K562 (cell line): ENCODE results near the gene TM9SF4. TPM values are rescaled to one million over a fixed set of nuclear protein-coding genes. Genes with fewer than 3 reads are reported as not detected.

Experiments used
- ATAC-seq: fragments of 200-7000 bp; cut with Tn5 transposase; 3 replicates; pipeline ENCODE4 v1.9.1; 2020; ENCODE audit warnings: moderate library complexity
- BruUV-seq: library from RNA; stranded (reverse); fragments of 400-500 nt; replicated peaks from 2 replicates; lab custom pipeline; 2021; lab: Mats Ljungman, UMichigan
- CTCF ChIA-PET: fragments of 300-600 bp; formaldehyde crosslinking; extraction: SDS; loops from one replicate; lab custom pipeline; 2021; ENCODE audit warnings: low intra/inter-chr PET ratio; lab: Yijun Ruan, JAX
- POLR2A ChIA-PET: fragments of 300-600, 350-650 bp; sonication (Branson Sonifier 250); formaldehyde crosslinking; extraction: SDS; loops from one replicate; lab custom pipeline; 2021; ENCODE audit warnings: antibody characterized with exemption, inconsistent platforms; lab: Yijun Ruan, JAX
- DNase-seq, 4 experiments: peaks; one replicate each; pipeline versions ENCODE4 v3.0.0 to v3.0.0-alpha.2; 2011 to 2018; ENCODE audit warnings: low spot score in 3 of 4, mixed read lengths in 3 of 4; ENCODE audit errors: extremely low read depth in 1 of 4
- FAIRE-seq: peaks from 2 replicates; lab custom pipeline; 2011; peaks lifted over from hg19 to GRCh38; lab: Jason Lieb, UNC
- H2AFZ ChIP-seq: 2 replicates; pipeline ENCODE4 v1.6.0; 2011; ENCODE audit warnings: low read depth, low read length, control low read depth, inconsistent platforms
- H3K27ac ChIP-seq: fragments of 200-600 bp; 3 replicates; pipeline ENCODE4 v1.8.0; 2011; ENCODE audit warnings: low read depth, mild to moderate bottlenecking, control low read depth, inconsistent platforms, low read length, moderate library complexity, mixed read lengths; ENCODE audit errors: extremely low read depth
- H3K27me3 ChIP-seq, 2 experiments: fragments of 300-600 bp in 1 of 2; 2 replicates in 1 of 2; 3 replicates in 1 of 2; pipeline versions ENCODE4 v1.6.0 to v1.8.0; 2011; ENCODE audit warnings: inconsistent platforms in 2 of 2, low read length in 2 of 2, mild to moderate bottlenecking in 1 of 2, mixed read lengths in 1 of 2, moderate library complexity in 1 of 2; ENCODE audit not compliant: control insufficient read depth in 2 of 2, insufficient read depth in 2 of 2
- H3K36me3 ChIP-seq: fragments of 300-600 bp; 3 replicates; pipeline ENCODE4 v1.8.0; 2011; ENCODE audit warnings: mild to moderate bottlenecking, low read length, inconsistent platforms; ENCODE audit not compliant: control insufficient read depth, insufficient read depth
- H3K4me1 ChIP-seq, 2 experiments: fragments of 200-600 bp in 1 of 2; replicated peaks in 1 of 2; 2 replicates in 1 of 2; 3 replicates in 1 of 2; pipeline versions ENCODE4 v1.5.1 to v1.8.0; 2011; ENCODE audit warnings: inconsistent platforms in 2 of 2, low read length in 2 of 2, mild to moderate bottlenecking in 1 of 2, mixed read lengths in 1 of 2, moderate library complexity in 1 of 2; ENCODE audit not compliant: control insufficient read depth in 2 of 2, insufficient read depth in 2 of 2
- H3K4me2 ChIP-seq: 2 replicates; pipeline ENCODE4 v1.6.1; 2011; ENCODE audit warnings: low read length, control low read depth, inconsistent platforms, mixed read lengths; ENCODE audit not compliant: insufficient read depth
- H3K4me3 ChIP-seq: fragments of 200-600 bp; sonication (generic), shearing (Covaris generic); 2 replicates; pipeline ENCODE4 v1.5.1; 2016; ENCODE audit warnings: control low read depth, inconsistent platforms
- H3K79me2 ChIP-seq: fragments of 200-600 bp; 3 replicates; pipeline ENCODE4 v1.8.0; 2011; ENCODE audit warnings: low read length, inconsistent platforms; ENCODE audit not compliant: control insufficient read depth, insufficient read depth
- H3K9ac ChIP-seq, 2 experiments: 2 replicates each; pipeline versions ENCODE4 v1.6.0 to v1.6.1; 2011; ENCODE audit warnings: low read depth in 2 of 2, low read length in 2 of 2, control low read depth in 1 of 2, inconsistent platforms in 1 of 2, mild to moderate bottlenecking in 1 of 2, mixed read lengths in 1 of 2; ENCODE audit not compliant: insufficient read depth in 1 of 2
- H3K9me1 ChIP-seq: one replicate; pipeline ENCODE4 v1.6.0; 2011; ENCODE audit warnings: inconsistent platforms, mild to moderate bottlenecking, low read length, moderate library complexity; ENCODE audit not compliant: control insufficient read depth, insufficient read depth
- H3K9me3 ChIP-seq: replicated peaks from 2 replicates; pipeline ENCODE4 v1.5.1; 2011; ENCODE audit warnings: low read depth, low read length, inconsistent platforms; ENCODE audit not compliant: control insufficient read depth, insufficient read depth
- H4K20me1 ChIP-seq: replicated peaks from 2 replicates; pipeline ENCODE4 v1.6.1; 2011; ENCODE audit warnings: low read length, inconsistent platforms, mixed read lengths; ENCODE audit not compliant: control insufficient read depth, insufficient read depth
- BRD4 ChIP-seq: fragments of 200-600 bp; sonication (generic); IDR thresholded peaks from 2 replicates; pipeline ENCODE4 v1.6.1; 2017; ENCODE audit warnings: inconsistent platforms
- CEBPB ChIP-seq: fragments of 450-650 bp; IDR thresholded peaks from 2 replicates; pipeline ENCODE4 v1.6.1; 2016; ENCODE audit warnings: missing genetic modification characterization, missing compliant biosample characterization
- FOXP1 ChIP-seq: sonication (generic); formaldehyde crosslinking; IDR thresholded peaks from 2 replicates; pipeline ENCODE4 v1.8.0; 2022; ENCODE audit warnings: mild to moderate bottlenecking, missing genetic modification reagents
- OTX1 ChIP-seq: fragments of 450-650 bp; formaldehyde crosslinking; IDR thresholded peaks from 2 replicates; pipeline ENCODE4 v1.4.0; 2022; ENCODE audit warnings: mild to moderate bottlenecking
- PML ChIP-seq: IDR thresholded peaks from 2 replicates; pipeline ENCODE4 v1.6.1; 2012; ENCODE audit warnings: low read length, inconsistent platforms
- RAD21 ChIP-seq, 2 experiments: fragments of 250-450 bp in 1 of 2; fragments of 450-650 bp in 1 of 2; sonication (Bioruptor Pico) in 1 of 2; formaldehyde crosslinking in 1 of 2; IDR thresholded peaks in 1 of 2; conservative IDR thresholded peaks in 1 of 2; 2 replicates each; pipeline versions ENCODE4 v1.4.0 to v1.8.0; 2020 to 2022; ENCODE audit warnings: mild to moderate bottlenecking in 2 of 2, moderate library complexity in 1 of 2
- WGBS: fragments of 100-300 bp; shearing (Covaris generic); methylation state at CpG from one replicate; pipeline ENCODE4 v1.1.6; 2016; ENCODE audit warnings: low coverage, mixed read lengths; ENCODE audit not compliant: insufficient coverage; ENCODE audit errors: missing lambda C conversion rate; 5-methylcytosine and 5-hydroxymethylcytosine counted together
- in situ Hi-C: fragments of 300-500 bp; cut with MboI; formaldehyde crosslinking; loops from 4 replicates; pipeline ENCODE4 v1.15.0; 2018; ENCODE audit warnings: inconsistent platforms, mixed read lengths
- intact Hi-C: fragments of 100-400 bp; cut with micrococcal nuclease; formaldehyde crosslinking; loops from 2 replicates; pipeline ENCODE4 v1.14.2; 2022
- polyA plus RNA-seq, 8 experiments: library from polyadenylated mRNA; depleted of rRNA in 4 of 8; stranded (reverse) in 5 of 8; unstranded in 3 of 8; fragments of >200 nt; fragmentation: Nextera tagmentation in 2 of 8; fragmentation: Illumina TruSeq in 1 of 8; extraction: Ambion mirVana in 2 of 8; extraction: Trizol in 1 of 8; gene quantifications; 2 replicates each; pipeline versions ENCODE4 v1.2.1 to v1.2.3, GENCODE V29; 2011 to 2014; ENCODE audit warnings: inconsistent platforms in 1 of 8, missing spikeins in 1 of 8
- total RNA-seq, 7 experiments: library from RNA; depleted of rRNA in 6 of 7; stranded (reverse); fragments of >200 nt in 6 of 7; fragmentation: Illumina TruSeq in 2 of 7; extraction: Trizol in 2 of 7; gene quantifications; 2 replicates each; pipeline versions ENCODE4 v1.2.1 to v1.2.3, GENCODE V29; 2011 to 2021; ENCODE audit warnings: low replicate concordance in 1 of 7
- TF ChIP-seq, protein P1 (sequence below): sonication (generic); formaldehyde crosslinking; IDR thresholded peaks from 2 replicates; pipeline ENCODE4 v1.8.0; 2022; ENCODE audit warnings: mild to moderate bottlenecking, missing genetic modification reagents
- TF ChIP-seq, protein P2 (sequence below): fragments of 450-650 bp; formaldehyde crosslinking; IDR thresholded peaks from 2 replicates; pipeline ENCODE4 v1.4.0; 2020; ENCODE audit warnings: mild to moderate bottlenecking, moderate library complexity
- TF ChIP-seq, protein P3 (sequence below): fragments of 450-650 bp; formaldehyde crosslinking; conservative IDR thresholded peaks from 2 replicates; pipeline ENCODE4 v1.4.0; 2022; ENCODE audit warnings: mild to moderate bottlenecking, missing genetic modification characterization
- TF ChIP-seq, protein P4 (sequence below): sonication (generic); formaldehyde crosslinking; IDR thresholded peaks from 2 replicates; pipeline ENCODE4 v1.8.1; 2022; ENCODE audit warnings: missing genetic modification reagents

TM9SF4 gene
- total and polyA plus RNA-seq, 9 of the 15 experiments (the other 6 are each of a cell fraction or from before 2014, with no cell fraction given), result 14.5 to 46.3 (median 26.9) TPM

DNA sequence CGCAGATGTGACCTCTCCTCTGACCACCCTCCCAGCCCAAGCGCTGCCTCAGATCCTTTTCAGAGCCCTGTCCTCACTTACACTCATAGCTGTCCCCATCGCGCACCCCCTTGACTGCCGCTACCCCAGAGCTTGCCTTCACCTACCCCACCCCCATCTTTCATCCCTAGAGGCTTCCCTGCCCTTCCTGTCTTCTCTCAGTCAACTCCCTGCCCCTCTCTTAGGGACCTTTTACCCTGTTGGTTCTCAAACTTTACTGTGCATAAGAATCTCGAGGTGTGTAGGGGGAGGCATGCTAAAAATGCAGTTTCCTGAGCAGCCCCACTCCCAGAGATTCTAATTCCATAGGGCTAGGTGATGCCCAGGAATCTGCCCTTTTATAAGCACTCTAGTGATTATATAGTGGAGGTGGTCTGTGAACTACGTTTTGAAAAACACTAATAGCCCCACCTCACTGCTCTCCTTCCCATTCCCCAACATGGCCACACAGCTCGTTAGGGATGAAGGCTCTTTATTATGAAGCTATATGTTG is 725 bp downstream of the TM9SF4 start:
- peak; percentile 48 for FAIRE-seq
- 3% methylated on average over 8 of the region's 8 CpGs for WGBS
- in situ Hi-C loops, result no loop called here

More for the DNA sequence above, 725 bp downstream of the TM9SF4 start:
- Histone ChIP-seq H3K9ac (peak overlapping the region; percentile 97 to 100), H4K20me1 (peaks cover 13% of the 10 kb centered on the region; the same call in 1 of the 2 replicates), H3K4me1 (peaks cover 0 to 8% of the 10 kb centered on the region in 2 experiments; a peak in 2 of 5 replicates), H3K79me2 (peaks cover 56% of the 10 kb centered on the region), H3K36me3 (peaks cover 22% of the 10 kb centered on the region), H3K9me1 (no peaks in the 10 kb centered on the region), H3K4me2 (peak overlapping the region; percentile 100), H2AFZ (peak overlapping the region; percentile 100), H3K27me3 (peaks cover under 1 to 7% of the 10 kb centered on the region in 2 experiments; a peak in 2 of 5 replicates), H3K9me3 (no peaks in the 10 kb centered on the region; the same call in 1 of the 2 replicates), H3K27ac (peak overlapping the region; percentile 100), H3K4me3 (peak overlapping the region; percentile 89)
- intact Hi-C loops, result no loop called here
- DNase-seq (no peak), ATAC-seq (no peak)
- ChIA-PET POLR2A (interaction anchor here (0.6 to 1.1 kb wide), 6 partner anchors 8 to 272 kb away, joined by 3 to 4 read pairs (median 3); no protein-coding TSS in a partner anchor), CTCF (no interaction called here)
- TF ChIP-seq OTX1 (CRISPR knock-in tag), result 0 out of 2 replicates have a peak, but pooled peaks have one; percentile 19
- TF ChIP-seq RAD21 (CRISPR knock-in tag; conservative IDR thresholded peaks at IDR 0.05 in 1 of 2, IDR thresholded peaks at IDR 0.05 in 1 of 2), result no peak
- TF ChIP-seq, protein P1, sequence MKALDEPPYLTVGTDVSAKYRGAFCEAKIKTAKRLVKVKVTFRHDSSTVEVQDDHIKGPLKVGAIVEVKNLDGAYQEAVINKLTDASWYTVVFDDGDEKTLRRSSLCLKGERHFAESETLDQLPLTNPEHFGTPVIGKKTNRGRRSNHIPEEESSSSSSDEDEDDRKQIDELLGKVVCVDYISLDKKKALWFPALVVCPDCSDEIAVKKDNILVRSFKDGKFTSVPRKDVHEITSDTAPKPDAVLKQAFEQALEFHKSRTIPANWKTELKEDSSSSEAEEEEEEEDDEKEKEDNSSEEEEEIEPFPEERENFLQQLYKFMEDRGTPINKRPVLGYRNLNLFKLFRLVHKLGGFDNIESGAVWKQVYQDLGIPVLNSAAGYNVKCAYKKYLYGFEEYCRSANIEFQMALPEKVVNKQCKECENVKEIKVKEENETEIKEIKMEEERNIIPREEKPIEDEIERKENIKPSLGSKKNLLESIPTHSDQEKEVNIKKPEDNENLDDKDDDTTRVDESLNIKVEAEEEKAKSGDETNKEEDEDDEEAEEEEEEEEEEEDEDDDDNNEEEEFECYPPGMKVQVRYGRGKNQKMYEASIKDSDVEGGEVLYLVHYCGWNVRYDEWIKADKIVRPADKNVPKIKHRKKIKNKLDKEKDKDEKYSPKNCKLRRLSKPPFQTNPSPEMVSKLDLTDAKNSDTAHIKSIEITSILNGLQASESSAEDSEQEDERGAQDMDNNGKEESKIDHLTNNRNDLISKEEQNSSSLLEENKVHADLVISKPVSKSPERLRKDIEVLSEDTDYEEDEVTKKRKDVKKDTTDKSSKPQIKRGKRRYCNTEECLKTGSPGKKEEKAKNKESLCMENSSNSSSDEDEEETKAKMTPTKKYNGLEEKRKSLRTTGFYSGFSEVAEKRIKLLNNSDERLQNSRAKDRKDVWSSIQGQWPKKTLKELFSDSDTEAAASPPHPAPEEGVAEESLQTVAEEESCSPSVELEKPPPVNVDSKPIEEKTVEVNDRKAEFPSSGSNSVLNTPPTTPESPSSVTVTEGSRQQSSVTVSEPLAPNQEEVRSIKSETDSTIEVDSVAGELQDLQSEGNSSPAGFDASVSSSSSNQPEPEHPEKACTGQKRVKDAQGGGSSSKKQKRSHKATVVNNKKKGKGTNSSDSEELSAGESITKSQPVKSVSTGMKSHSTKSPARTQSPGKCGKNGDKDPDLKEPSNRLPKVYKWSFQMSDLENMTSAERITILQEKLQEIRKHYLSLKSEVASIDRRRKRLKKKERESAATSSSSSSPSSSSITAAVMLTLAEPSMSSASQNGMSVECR, result 0 out of 2 replicates have a peak, but pooled peaks have one; percentile 12
- 0 out of 2 replicates have a peak, but pooled peaks have one; percentile 23 for TF ChIP-seq PML
- TF ChIP-seq, protein P2, sequence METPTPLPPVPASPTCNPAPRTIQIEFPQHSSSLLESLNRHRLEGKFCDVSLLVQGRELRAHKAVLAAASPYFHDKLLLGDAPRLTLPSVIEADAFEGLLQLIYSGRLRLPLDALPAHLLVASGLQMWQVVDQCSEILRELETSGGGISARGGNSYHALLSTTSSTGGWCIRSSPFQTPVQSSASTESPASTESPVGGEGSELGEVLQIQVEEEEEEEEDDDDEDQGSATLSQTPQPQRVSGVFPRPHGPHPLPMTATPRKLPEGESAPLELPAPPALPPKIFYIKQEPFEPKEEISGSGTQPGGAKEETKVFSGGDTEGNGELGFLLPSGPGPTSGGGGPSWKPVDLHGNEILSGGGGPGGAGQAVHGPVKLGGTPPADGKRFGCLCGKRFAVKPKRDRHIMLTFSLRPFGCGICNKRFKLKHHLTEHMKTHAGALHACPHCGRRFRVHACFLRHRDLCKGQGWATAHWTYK (CRISPR knock-in tag), result no peak
- TF ChIP-seq, protein P3, sequence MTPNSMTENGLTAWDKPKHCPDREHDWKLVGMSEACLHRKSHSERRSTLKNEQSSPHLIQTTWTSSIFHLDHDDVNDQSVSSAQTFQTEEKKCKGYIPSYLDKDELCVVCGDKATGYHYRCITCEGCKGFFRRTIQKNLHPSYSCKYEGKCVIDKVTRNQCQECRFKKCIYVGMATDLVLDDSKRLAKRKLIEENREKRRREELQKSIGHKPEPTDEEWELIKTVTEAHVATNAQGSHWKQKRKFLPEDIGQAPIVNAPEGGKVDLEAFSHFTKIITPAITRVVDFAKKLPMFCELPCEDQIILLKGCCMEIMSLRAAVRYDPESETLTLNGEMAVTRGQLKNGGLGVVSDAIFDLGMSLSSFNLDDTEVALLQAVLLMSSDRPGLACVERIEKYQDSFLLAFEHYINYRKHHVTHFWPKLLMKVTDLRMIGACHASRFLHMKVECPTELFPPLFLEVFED (CRISPR knock-in tag), result 0 out of 2 replicates have a peak, but pooled peaks have one; percentile 27
- TF ChIP-seq, protein P4, sequence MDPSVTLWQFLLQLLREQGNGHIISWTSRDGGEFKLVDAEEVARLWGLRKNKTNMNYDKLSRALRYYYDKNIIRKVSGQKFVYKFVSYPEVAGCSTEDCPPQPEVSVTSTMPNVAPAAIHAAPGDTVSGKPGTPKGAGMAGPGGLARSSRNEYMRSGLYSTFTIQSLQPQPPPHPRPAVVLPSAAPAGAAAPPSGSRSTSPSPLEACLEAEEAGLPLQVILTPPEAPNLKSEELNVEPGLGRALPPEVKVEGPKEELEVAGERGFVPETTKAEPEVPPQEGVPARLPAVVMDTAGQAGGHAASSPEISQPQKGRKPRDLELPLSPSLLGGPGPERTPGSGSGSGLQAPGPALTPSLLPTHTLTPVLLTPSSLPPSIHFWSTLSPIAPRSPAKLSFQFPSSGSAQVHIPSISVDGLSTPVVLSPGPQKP (CRISPR knock-in tag), result no peak
- peak; percentile 7; the same call in 1 of the 2 replicates for TF ChIP-seq BRD4
- TF ChIP-seq CEBPB, result no peak
- TF ChIP-seq FOXP1 (CRISPR knock-in tag), result peak; percentile 19; the same call in 1 of the 2 replicates
- BruUV-seq, result no TSS peak
